Measurements from ENCODE around the gene CPB2.

CPB2 gene

GRCh38 chr13:46121033-46121432 lies 16.2 kb upstream of the CPB2 start:
- H3K27ac ChIP-seq: peak overlapping the region; percentile 42
- TF ChIP-seq ZFX (IDR thresholded peaks at IDR 0.05; ENCODE audit: borderline replicate concordance) (no peak), CTCF (IDR thresholded peaks at IDR 0.05) (no peak)

- peak overlapping the region; percentile 42 for H3K27ac ChIP-seq
- TF ChIP-seq CTCF (IDR thresholded peaks at IDR 0.05): no peak
- no peak for TF ChIP-seq ZFX (IDR thresholded peaks at IDR 0.05; ENCODE audit: borderline replicate concordance)
Observed at GRCh38 chr13:46119883-46120614, 15.2 kb upstream of the CPB2 start.

GRCh38 chr13:46116653-46117502 lies 12.0 kb upstream of the CPB2 start:
- TF ChIP-seq CTCF (IDR thresholded peaks at IDR 0.05) (no peak), ZFX (IDR thresholded peaks at IDR 0.05; ENCODE audit: borderline replicate concordance) (no peak)
- no peak overlapping the region for H3K27ac ChIP-seq

- H3K27ac ChIP-seq: no peak overlapping the region
- TF ChIP-seq CTCF (IDR thresholded peaks at IDR 0.05) (no peak), ZFX (IDR thresholded peaks at IDR 0.05; ENCODE audit: borderline replicate concordance) (no peak)
Observed at GRCh38 chr13:46114613-46115012, 9.8 kb upstream of the CPB2 start.

- no peak overlapping the region for H3K27ac ChIP-seq
- no peak for TF ChIP-seq ZFX (IDR thresholded peaks at IDR 0.05; ENCODE audit: borderline replicate concordance)
- no peak for TF ChIP-seq CTCF (IDR thresholded peaks at IDR 0.05)
Observed at GRCh38 chr13:46113596-46113995, 8.8 kb upstream of the CPB2 start.

GRCh38 chr13:46111151-46111550 lies 6.3 kb upstream of the CPB2 start:
- TF ChIP-seq CTCF (IDR thresholded peaks at IDR 0.05) (no peak), ZFX (IDR thresholded peaks at IDR 0.05; ENCODE audit: borderline replicate concordance) (no peak)
- H3K27ac ChIP-seq: no peak overlapping the region

- TF ChIP-seq ZFX (IDR thresholded peaks at IDR 0.05; ENCODE audit: borderline replicate concordance): no peak
- TF ChIP-seq CTCF (IDR thresholded peaks at IDR 0.05): no peak
- H3K27ac ChIP-seq: no peak overlapping the region
Observed at GRCh38 chr13:46109451-46109850, 4.6 kb upstream of the CPB2 start.

Measured in 22Rv1 (cell line).